NCI-H2171 (cell line): ENCODE measurements around the gene MRPS21.
A peak's percentile ranks its signal among the peaks of the same experiment; 100 is the strongest.
"Not testable (repeated sequence)": the region's sequence is repeated elsewhere in the genome, so short reads cannot be mapped to it uniquely, and the experiment has no call there.

Experiments used
- DNase-seq: peaks from one replicate; lab custom pipeline; 2025; lab: John Stamatoyannopoulos, UW

The MRPS21 gene

GRCh38 chr1:150281758-150282557 lies 11.7 kb upstream of the MRPS21 start, which contains the start of gene CIART:
Gene CIART (plus strand): TSS chr1:150282554. CDS start chr1:150283268, 714 bp downstream.
- peak; percentile 91 for DNase-seq

GRCh38 chr1:150282558-150282958 lies 11.1 kb upstream of the MRPS21 start:
- no peak for DNase-seq

- DNase-seq: no peak
These were observed 10.4 kb upstream of the MRPS21 start for GRCh38 chr1:150283260-150283659.

GRCh38 chr1:150288382-150288781 lies 5.3 kb upstream of the MRPS21 start:
- DNase-seq: no peak

GRCh38 chr1:150288822-150289221 lies 4.8 kb upstream of the MRPS21 start:
- no peak for DNase-seq

GRCh38 chr1:150295476-150295875 lies 1.8 kb downstream of the MRPS21 start:
- no peak for DNase-seq

- DNase-seq: no peak
These were observed 6.1 kb downstream of the MRPS21 start for GRCh38 chr1:150299716-150300115.

GRCh38 chr1:150302338-150302737 lies 8.7 kb downstream of the MRPS21 start:
- DNase-seq: no peak

- DNase-seq: no peak
These were observed 9.2 kb downstream of the MRPS21 start for GRCh38 chr1:150302902-150303301.

- DNase-seq: not testable (repeated sequence)
These were observed 14.9 kb downstream of the MRPS21 start for GRCh38 chr1:150308585-150308984.

GRCh38 chr1:150309758-150310508 lies 16.3 kb downstream of the MRPS21 start:
- DNase-seq: no peak

GRCh38 chr1:150311762-150312161 lies 18.1 kb downstream of the MRPS21 start:
- DNase-seq: no peak

GRCh38 chr1:150314691-150315090 lies 21.0 kb downstream of the MRPS21 start:
- not testable (repeated sequence) for DNase-seq

GRCh38 chr1:150320667-150320978 lies 27.0 kb downstream of the MRPS21 start:
- no peak for DNase-seq

GRCh38 chr1:150321826-150322166 lies 28.1 kb downstream of the MRPS21 start:
- no peak for DNase-seq

- no peak for DNase-seq
These were observed 28.6 kb downstream of the MRPS21 start for GRCh38 chr1:150322310-150322709.

GRCh38 chr1:150332651-150333290 lies 39.1 kb downstream of the MRPS21 start:
- no peak for DNase-seq

GRCh38 chr1:150346316-150346715 lies 52.7 kb downstream of the MRPS21 start:
- no peak for DNase-seq

- DNase-seq: no peak
These were observed 59.2 kb downstream of the MRPS21 start for GRCh38 chr1:150352866-150353265.
